HepG2 (cell line): ENCODE data around the gene MRNIP. TPM values are rescaled to one million over a fixed set of nuclear protein-coding genes. Genes with fewer than 3 reads are reported as not detected.

Experiments used
- ATAC-seq: fragments of 200-7000 bp; cut with Tn5 transposase; 3 replicates; pipeline ENCODE4 v1.9.1; 2020; ENCODE audit warnings: mild to moderate bottlenecking, moderate library complexity
- BruUV-seq: library from RNA; stranded (reverse); fragments of 400-500 nt; replicated peaks from 2 replicates; lab custom pipeline; 2021; lab: Mats Ljungman, UMichigan
- CTCF ChIA-PET: fragments of 300-600 bp; formaldehyde crosslinking; extraction: SDS; loops from one replicate; lab custom pipeline; 2021; ENCODE audit warnings: low total read pairs, inconsistent platforms, low intra/inter-chr PET ratio; lab: Yijun Ruan, JAX
- POLR2A ChIA-PET: fragments of 350-600 bp; sonication (Branson Sonifier 250); formaldehyde crosslinking; loops from one replicate; lab custom pipeline; 2020; ENCODE audit warnings: antibody characterized with exemption, inconsistent platforms; lab: Yijun Ruan, JAX
- DNase-seq: peaks from one replicate; pipeline ENCODE4 v3.0.0-alpha.2; 2015; ENCODE audit warnings: low spot score
- FAIRE-seq: peaks from 3 replicates; lab custom pipeline; 2011; peaks lifted over from hg19 to GRCh38; lab: Jason Lieb, UNC
- H2AFZ ChIP-seq: one replicate; pipeline ENCODE4 v1.6.1; 2011; ENCODE audit warnings: low read length, inconsistent platforms
- H3K27ac ChIP-seq: fragments of 300-600 bp; 3 replicates; pipeline ENCODE4 v1.8.0; 2011; ENCODE audit warnings: mixed run types, mild to moderate bottlenecking, mixed read lengths, low read length, inconsistent platforms; ENCODE audit not compliant: insufficient read depth; ENCODE audit errors: extremely low read length
- H3K27me3 ChIP-seq, 2 experiments: fragments of 200-600 bp in 1 of 2; 2 replicates in 1 of 2; 3 replicates in 1 of 2; pipeline versions ENCODE4 v1.6.0 to v1.8.0; 2011; ENCODE audit warnings: low read length in 2 of 2, mild to moderate bottlenecking in 2 of 2, moderate library complexity in 2 of 2, inconsistent platforms in 1 of 2; ENCODE audit not compliant: insufficient read depth in 2 of 2, control insufficient read depth in 1 of 2
- H3K36me3 ChIP-seq, 2 experiments: fragments of 200-600 bp in 1 of 2; replicated peaks in 1 of 2; 2 replicates in 1 of 2; 3 replicates in 1 of 2; pipeline versions ENCODE4 v1.5.1 to v1.8.0; 2011; ENCODE audit warnings: low read length in 2 of 2, inconsistent platforms in 1 of 2; ENCODE audit not compliant: insufficient read depth in 2 of 2, control insufficient read depth in 1 of 2
- H3K4me1 ChIP-seq: 2 replicates; pipeline ENCODE4 v1.5.1; 2012; ENCODE audit warnings: low read length, inconsistent platforms; ENCODE audit not compliant: insufficient read depth
- H3K4me2 ChIP-seq: 2 replicates; pipeline ENCODE4 v1.6.0; 2011; ENCODE audit warnings: low read depth, low read length, inconsistent platforms
- H3K4me3 ChIP-seq, 3 experiments: fragments of 200-600 bp in 1 of 3; sonication (generic), shearing (Covaris generic) in 1 of 3; replicated peaks in 1 of 3; 2 replicates each; pipeline ENCODE4 v1.5.1; 2011 to 2016; ENCODE audit warnings: low read length in 3 of 3, inconsistent platforms in 2 of 3, low read depth in 2 of 3, mild to moderate bottlenecking in 2 of 3, control low read depth in 1 of 3, mixed read lengths in 1 of 3; ENCODE audit not compliant: insufficient read depth in 1 of 3
- H3K79me2 ChIP-seq: one replicate; pipeline ENCODE4 v1.6.1; 2011; ENCODE audit warnings: low read length, inconsistent platforms; ENCODE audit not compliant: insufficient read depth
- H3K9ac ChIP-seq: 2 replicates; pipeline ENCODE4 v1.6.0; 2011; ENCODE audit warnings: mild to moderate bottlenecking, low read depth, low read length, inconsistent platforms; ENCODE audit not compliant: insufficient read depth
- H3K9me3 ChIP-seq: 2 replicates; pipeline ENCODE4 v1.5.1; 2012; ENCODE audit warnings: mild to moderate bottlenecking, low read length
- H4K20me1 ChIP-seq: 2 replicates; pipeline ENCODE4 v1.6.0; 2011; ENCODE audit warnings: inconsistent platforms, mild to moderate bottlenecking, low read length, moderate library complexity; ENCODE audit not compliant: insufficient read depth
- REL ChIP-seq: sonication (generic); formaldehyde crosslinking; conservative IDR thresholded peaks from 2 replicates; pipeline ENCODE4 v1.8.0; 2022; ENCODE audit warnings: mild to moderate bottlenecking, missing genetic modification reagents, moderate library complexity
- ZNF577 ChIP-seq: sonication (generic); formaldehyde crosslinking; IDR thresholded peaks from 2 replicates; pipeline ENCODE4 v1.4.0; 2020; ENCODE audit warnings: mild to moderate bottlenecking, low read depth, missing genetic modification reagents, borderline replicate concordance
- WGBS: methylation state at CpG from one replicate; pipeline ENCODE4 v1.1.6; 2017; ENCODE audit warnings: low lambda C conversion rate; 5-methylcytosine and 5-hydroxymethylcytosine counted together
- in situ Hi-C: cut with HindIII; loops from 2 replicates; pipeline ENCODE4 v1.10.0; 2017; ENCODE audit warnings: low pct_unique_long_range_greater_than_20kb; ENCODE audit not compliant: extremely low pct_ligation_motif_present
- intact Hi-C: fragments of 100-400 bp; cut with micrococcal nuclease; formaldehyde crosslinking; loops from one replicate; pipeline ENCODE4 v1.10.0; 2022; ENCODE audit not compliant: unreplicated experiment
- polyA plus RNA-seq, 8 experiments: library from polyadenylated mRNA; depleted of rRNA in 3 of 8; stranded (reverse) in 7 of 8; unstranded in 1 of 8; fragments of >200 nt; fragmentation: Illumina TruSeq in 4 of 8; extraction: Trizol in 4 of 8; gene quantifications; 2 replicates each; pipeline versions ENCODE4 v1.2.1 to v1.2.3, GENCODE V29; 2011 to 2016; ENCODE audit warnings: low read depth in 4 of 8, missing spikeins in 1 of 8, mixed read lengths in 1 of 8; ENCODE audit not compliant: insufficient read depth in 1 of 8
- total RNA-seq, 5 experiments: library from RNA; depleted of rRNA; stranded (reverse); fragments of >200 nt; fragmentation: Illumina TruSeq; extraction: Trizol; gene quantifications; 2 replicates each; pipeline ENCODE4 v1.2.3, GENCODE V29; 2016; ENCODE audit warnings: low read depth in 1 of 5
- TF ChIP-seq, protein P1 (sequence below): sonication (generic); formaldehyde crosslinking; IDR thresholded peaks from 2 replicates; pipeline ENCODE4 v1.4.0; 2020; ENCODE audit warnings: missing genetic modification reagents, borderline replicate concordance
- TF ChIP-seq, protein P2 (sequence below): IDR thresholded peaks from 2 replicates; pipeline ENCODE4 v1.6.1; 2016; ENCODE audit warnings: missing compliant biosample characterization, missing genetic modification reagents, borderline replicate concordance
- TF ChIP-seq, protein P3 (sequence below): sonication (generic); formaldehyde crosslinking; IDR thresholded peaks from 2 replicates; pipeline ENCODE4 v1.4.0; 2020; ENCODE audit warnings: low read depth, missing genetic modification reagents

MRNIP gene
- total and polyA plus RNA-seq, 2 of the 13 experiments (the other 11 are each of a cell fraction or from before 2014, with no cell fraction given): 15.5 to 34.1 TPM

DNA sequence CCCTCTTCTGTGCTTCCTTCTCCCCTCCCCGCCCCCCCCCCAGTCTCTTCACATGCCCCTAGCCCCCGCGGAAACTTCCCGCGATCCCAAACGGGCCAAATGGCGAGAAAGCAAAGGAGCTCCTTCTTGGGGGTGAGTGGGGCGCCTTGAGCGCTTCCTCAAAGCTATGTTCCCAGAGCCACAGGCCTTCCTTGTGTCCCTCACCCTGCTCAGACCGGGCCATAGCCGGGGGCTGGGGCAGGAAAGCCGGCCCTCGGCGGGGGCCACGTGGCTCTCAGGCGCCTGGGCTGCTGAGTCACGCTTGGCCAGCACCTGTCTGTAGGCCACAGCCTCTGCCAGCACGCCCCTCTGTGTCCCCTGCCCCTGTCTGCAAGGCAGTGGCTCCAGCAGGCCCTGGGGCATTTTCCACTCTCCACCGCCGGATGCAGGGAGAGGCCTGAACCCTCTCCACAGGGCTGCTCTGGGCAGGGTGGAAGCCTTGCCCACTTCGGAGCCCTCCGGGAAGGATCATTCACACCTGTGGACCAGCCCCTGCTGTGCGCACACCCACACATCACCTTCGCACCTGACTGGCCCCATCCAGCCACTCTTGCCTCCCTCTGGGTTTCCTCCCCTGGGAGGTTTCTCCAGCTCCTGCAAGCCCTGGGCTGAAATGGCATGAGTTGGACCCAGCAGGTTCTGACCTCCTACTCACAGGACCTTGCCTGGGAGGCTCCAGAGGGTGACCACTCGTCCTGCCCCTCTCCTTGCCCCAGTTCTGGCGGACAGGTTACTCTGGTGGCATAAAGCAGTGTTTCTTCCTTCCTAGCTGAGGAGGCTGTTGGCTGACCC is 39.1 kb downstream of the MRNIP start:
- Histone ChIP-seq H3K27ac (peak overlapping the region; percentile 99), H3K4me1 (peaks cover 58% of the 10 kb centered on the region), H3K27me3 (no peaks in the 10 kb centered on the region), H2AFZ (no peak overlapping the region), H4K20me1 (peaks cover 32% of the 10 kb centered on the region), H3K9ac (peak overlapping the region; percentile 100), H3K4me3 (peak overlapping the region; percentile 36 to 99 (median 97); a peak in 5 of 6 replicates), H3K79me2 (peaks cover 40% of the 10 kb centered on the region), H3K9me3 (no peaks in the 10 kb centered on the region), H3K4me2 (peak overlapping the region; percentile 92), H3K36me3 (peaks cover 11 to 14% of the 10 kb centered on the region in 2 experiments; a peak in 4 of 5 replicates)
- ChIA-PET CTCF (no interaction called here), POLR2A (interaction anchor here (0.5 to 5.3 kb wide), 15 partner anchors 8 to 271 kb away, joined by 3 to 115 read pairs (median 5); partner anchors contain the start of genes CBY3, HNRNPH1, MAML1 and MGAT4B)
- no peak for FAIRE-seq
- ATAC-seq: peak; percentile 66
- in situ Hi-C loops: no loop called here
- DNase-seq: peak; percentile 82
- BruUV-seq: no TSS peak
- intact Hi-C loops: loop anchor here (1.0 to 2.0 kb wide), 2 partner anchors 11 to 15 kb away; no protein-coding TSS in a partner anchor
- 2% methylated on average over 7 of the region's 26 CpGs for WGBS
- TF ChIP-seq ZNF577 (CRISPR knock-in tag) (no peak), REL (CRISPR knock-in tag) (no peak; the same call in 1 of the 2 replicates)
- TF ChIP-seq, protein P1, sequence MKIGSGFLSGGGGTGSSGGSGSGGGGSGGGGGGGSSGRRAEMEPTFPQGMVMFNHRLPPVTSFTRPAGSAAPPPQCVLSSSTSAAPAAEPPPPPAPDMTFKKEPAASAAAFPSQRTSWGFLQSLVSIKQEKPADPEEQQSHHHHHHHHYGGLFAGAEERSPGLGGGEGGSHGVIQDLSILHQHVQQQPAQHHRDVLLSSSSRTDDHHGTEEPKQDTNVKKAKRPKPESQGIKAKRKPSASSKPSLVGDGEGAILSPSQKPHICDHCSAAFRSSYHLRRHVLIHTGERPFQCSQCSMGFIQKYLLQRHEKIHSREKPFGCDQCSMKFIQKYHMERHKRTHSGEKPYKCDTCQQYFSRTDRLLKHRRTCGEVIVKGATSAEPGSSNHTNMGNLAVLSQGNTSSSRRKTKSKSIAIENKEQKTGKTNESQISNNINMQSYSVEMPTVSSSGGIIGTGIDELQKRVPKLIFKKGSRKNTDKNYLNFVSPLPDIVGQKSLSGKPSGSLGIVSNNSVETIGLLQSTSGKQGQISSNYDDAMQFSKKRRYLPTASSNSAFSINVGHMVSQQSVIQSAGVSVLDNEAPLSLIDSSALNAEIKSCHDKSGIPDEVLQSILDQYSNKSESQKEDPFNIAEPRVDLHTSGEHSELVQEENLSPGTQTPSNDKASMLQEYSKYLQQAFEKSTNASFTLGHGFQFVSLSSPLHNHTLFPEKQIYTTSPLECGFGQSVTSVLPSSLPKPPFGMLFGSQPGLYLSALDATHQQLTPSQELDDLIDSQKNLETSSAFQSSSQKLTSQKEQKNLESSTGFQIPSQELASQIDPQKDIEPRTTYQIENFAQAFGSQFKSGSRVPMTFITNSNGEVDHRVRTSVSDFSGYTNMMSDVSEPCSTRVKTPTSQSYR (CRISPR knock-in tag): no peak; the same call in 1 of the 2 replicates
- TF ChIP-seq, protein P2, sequence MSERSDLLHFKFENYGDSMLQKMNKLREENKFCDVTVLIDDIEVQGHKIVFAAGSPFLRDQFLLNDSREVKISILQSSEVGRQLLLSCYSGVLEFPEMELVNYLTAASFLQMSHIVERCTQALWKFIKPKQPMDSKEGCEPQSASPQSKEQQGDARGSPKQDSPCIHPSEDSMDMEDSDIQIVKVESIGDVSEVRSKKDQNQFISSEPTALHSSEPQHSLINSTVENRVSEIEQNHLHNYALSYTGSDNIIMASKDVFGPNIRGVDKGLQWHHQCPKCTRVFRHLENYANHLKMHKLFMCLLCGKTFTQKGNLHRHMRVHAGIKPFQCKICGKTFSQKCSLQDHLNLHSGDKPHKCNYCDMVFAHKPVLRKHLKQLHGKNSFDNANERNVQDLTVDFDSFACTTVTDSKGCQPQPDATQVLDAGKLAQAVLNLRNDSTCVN (CRISPR knock-in tag): no peak
- TF ChIP-seq, protein P3, sequence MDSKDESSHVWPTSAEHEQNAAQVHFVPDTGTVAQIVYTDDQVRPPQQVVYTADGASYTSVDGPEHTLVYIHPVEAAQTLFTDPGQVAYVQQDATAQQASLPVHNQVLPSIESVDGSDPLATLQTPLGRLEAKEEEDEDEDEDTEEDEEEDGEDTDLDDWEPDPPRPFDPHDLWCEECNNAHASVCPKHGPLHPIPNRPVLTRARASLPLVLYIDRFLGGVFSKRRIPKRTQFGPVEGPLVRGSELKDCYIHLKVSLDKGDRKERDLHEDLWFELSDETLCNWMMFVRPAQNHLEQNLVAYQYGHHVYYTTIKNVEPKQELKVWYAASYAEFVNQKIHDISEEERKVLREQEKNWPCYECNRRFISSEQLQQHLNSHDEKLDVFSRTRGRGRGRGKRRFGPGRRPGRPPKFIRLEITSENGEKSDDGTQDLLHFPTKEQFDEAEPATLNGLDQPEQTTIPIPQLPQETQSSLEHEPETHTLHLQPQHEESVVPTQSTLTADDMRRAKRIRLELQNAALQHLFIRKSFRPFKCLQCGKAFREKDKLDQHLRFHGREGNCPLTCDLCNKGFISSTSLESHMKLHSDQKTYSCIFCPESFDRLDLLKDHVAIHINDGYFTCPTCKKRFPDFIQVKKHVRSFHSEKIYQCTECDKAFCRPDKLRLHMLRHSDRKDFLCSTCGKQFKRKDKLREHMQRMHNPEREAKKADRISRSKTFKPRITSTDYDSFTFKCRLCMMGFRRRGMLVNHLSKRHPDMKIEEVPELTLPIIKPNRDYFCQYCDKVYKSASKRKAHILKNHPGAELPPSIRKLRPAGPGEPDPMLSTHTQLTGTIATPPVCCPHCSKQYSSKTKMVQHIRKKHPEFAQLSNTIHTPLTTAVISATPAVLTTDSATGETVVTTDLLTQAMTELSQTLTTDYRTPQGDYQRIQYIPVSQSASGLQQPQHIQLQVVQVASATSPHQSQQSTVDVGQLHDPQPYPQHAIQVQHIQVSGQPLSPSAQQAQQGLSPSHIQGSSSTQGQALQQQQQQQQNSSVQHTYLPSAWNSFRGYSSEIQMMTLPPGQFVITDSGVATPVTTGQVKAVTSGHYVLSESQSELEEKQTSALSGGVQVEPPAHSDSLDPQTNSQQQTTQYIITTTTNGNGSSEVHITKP (CRISPR knock-in tag): no peak
